Measurements from ENCODE around the gene SLC39A5. TPM values are rescaled to one million over a fixed set of nuclear protein-coding genes. Genes with fewer than 3 reads are reported as not detected.
"Not testable (repeated sequence)": the region's sequence is repeated elsewhere in the genome, so short reads cannot be mapped to it uniquely, and the experiment has no call there.

SLC39A5 gene
- total and polyA plus RNA-seq, 8 donors, result 0.15 to 450 (median 8.0) TPM; not detected in 3

- H3K36me3 ChIP-seq, result peaks cover 66 to 91% (median 88%) of the 10 kb centered on the region in 4 donors
- H3K27ac ChIP-seq, result no peak overlapping the region
- TF ChIP-seq CTCF (IDR thresholded peaks at IDR 0.05) (no peak), POLR2A (IDR thresholded peaks at IDR 0.05) (no peak), EP300 (IDR thresholded peaks at IDR 0.05) (no peak)
- H3K4me1 ChIP-seq, result peaks cover 8 to 32% (median 16%) of the 10 kb centered on the region in 4 donors
- no peak for DNase-seq
- intact Hi-C loops (cut with DNase I; ENCODE audit: low total_unique reads), result no loop called here
- H3K9me3 ChIP-seq, result no peaks in the 10 kb centered on the region
- no peak overlapping the region for H3K4me3 ChIP-seq
- H3K27me3 ChIP-seq, result no peaks in the 10 kb centered on the region
- 87 to 100% (median 100%) methylated on average over 2 of the region's 2 CpGs for WGBS, 5 donors
Observed at GRCh38 chr12:56282579-56282978, 52.7 kb downstream of the SLC39A5 start.

DNA sequence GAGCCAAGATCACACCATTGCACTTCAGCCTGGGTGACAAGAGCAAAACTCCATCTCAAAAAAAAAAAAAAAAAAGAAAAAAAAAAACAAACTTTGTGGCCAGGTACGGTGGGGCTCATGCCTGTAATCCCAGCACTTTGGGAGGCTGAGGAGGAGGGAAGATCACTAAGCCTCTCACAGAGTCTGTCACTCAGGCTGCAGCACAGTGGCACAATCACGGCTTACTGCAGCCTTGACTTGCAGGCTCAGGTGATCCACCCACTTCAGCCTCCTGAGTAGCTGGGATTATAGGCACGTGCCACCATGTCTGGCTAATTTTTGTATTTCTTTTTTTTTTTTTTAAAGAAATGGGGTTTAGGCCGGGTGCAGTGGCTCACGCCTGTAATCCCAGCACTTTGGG lies 54.4 kb downstream of the SLC39A5 start:
- DNase-seq; intact Hi-C loops (cut with DNase I; ENCODE audit: low total_unique reads); H3K27me3 ChIP-seq; H3K27ac ChIP-seq; H3K4me3 ChIP-seq; H3K9me3 ChIP-seq: not testable (repeated sequence)
- 84 to 93% (median 90%) methylated on average over 5 of the region's 5 CpGs for WGBS, 5 donors
- Histone ChIP-seq H3K4me1 (peaks cover 8 to 49% (median 22%) of the 10 kb centered on the region in 4 donors), H3K36me3 (peaks cover 53 to 82% (median 72%) of the 10 kb centered on the region in 4 donors)

DNA sequence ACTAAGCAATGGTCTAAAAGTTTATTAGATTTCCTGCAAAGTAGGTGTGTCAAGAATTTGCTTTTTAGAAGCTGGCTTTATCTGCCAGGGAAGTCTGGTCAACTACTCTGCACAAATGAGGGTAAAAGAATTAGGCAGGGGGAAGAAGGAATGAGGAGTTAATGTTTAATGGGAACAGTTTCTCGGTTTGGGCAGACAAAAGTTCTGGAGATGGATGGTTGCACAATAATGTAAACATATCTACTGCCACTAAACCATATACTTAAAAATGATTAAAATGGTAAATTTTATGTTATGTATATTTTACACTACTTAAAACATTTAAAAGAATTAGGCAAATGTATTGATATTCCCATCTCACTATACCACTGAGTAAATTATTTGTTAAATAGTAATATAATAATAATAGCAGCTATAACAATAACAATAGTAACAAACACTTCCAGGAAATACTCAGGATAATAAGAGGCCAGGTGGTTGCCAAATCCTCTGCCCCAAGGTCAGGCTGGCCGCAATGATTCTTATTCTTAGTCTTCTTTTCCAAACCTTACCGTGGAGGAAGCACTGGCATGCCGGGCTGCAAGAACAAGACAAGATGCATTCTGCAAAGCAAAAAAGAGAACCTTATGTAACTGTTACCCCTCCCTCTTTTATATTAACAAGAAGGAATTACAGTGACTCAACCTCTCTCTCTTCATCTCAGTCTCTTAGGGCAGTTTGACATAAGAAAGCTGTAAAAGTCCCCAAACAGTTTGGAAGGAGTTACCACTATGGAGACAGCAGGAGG lies 56.4 kb downstream of the SLC39A5 start:
- Histone ChIP-seq H3K36me3 (peaks cover 40 to 81% (median 68%) of the 10 kb centered on the region in 4 donors), H3K27ac (peak overlapping the region in 1 of 5 donors; percentile 24), H3K27me3 (no peaks in the 10 kb centered on the region), H3K4me3 (no peak overlapping the region), H3K9me3 (no peaks in the 10 kb centered on the region), H3K4me1 (peaks cover 8 to 67% (median 24%) of the 10 kb centered on the region in 4 donors)
- WGBS, 5 donors, result 32 to 49% (median 41%) methylated on average over 4 of the region's 4 CpGs
- no peak for DNase-seq
- intact Hi-C loops (cut with DNase I; ENCODE audit: low total_unique reads), result no loop called here
- no peak for TF ChIP-seq EP300 (IDR thresholded peaks at IDR 0.05)
- TF ChIP-seq CTCF (IDR thresholded peaks at IDR 0.05), result no peak
- TF ChIP-seq POLR2A (IDR thresholded peaks at IDR 0.05), result no peak
- no peak for TF ChIP-seq POLR2AphosphoS5 (IDR thresholded peaks at IDR 0.05)

Other genes starting within 250 kb of the SLC39A5 start
- 10 to 100 TPM in 2 of 5 donors, 1 to 10 TPM in 3; 9.0 to 67.7 (median 10.0) TPM for gene SUOX, start 232.8 kb upstream of the SLC39A5 start, total RNA-seq
- gene SUOX, start 232.8 kb upstream of the SLC39A5 start, polyA plus RNA-seq, result 10 to 100 TPM in 2 of 3 donors, 1 to 10 TPM in 1; 8.4 to 14.3 (median 11.8) TPM
- gene IKZF4, start 209.0 kb upstream of the SLC39A5 start, total RNA-seq, result 10 to 100 TPM in 1 of 5 donors, 1 to 10 TPM in 4; 2.3 to 15.6 (median 3.5) TPM
- 1 to 10 TPM; 1.5 to 2.9 (median 2.4) TPM for gene IKZF4, start 209.0 kb upstream of the SLC39A5 start, polyA plus RNA-seq
- 100 to 1,000 TPM in 4 of 5 donors, 10 to 100 TPM in 1; 22.3 to 929 (median 265) TPM for gene RPS26, start 188.1 kb upstream of the SLC39A5 start, total RNA-seq
- gene RPS26, start 188.1 kb upstream of the SLC39A5 start, polyA plus RNA-seq, result 1,000 to 10,000 TPM; 1,182 to 1,748 (median 1,390) TPM
- gene ERBB3, start 149.9 kb upstream of the SLC39A5 start, total RNA-seq, result 100 to 1,000 TPM; 218 to 367 (median 286) TPM
- gene ERBB3, start 149.9 kb upstream of the SLC39A5 start, polyA plus RNA-seq, result 10 to 100 TPM; 26.6 to 45.9 (median 43.1) TPM
- gene PA2G4, start 125.5 kb upstream of the SLC39A5 start, total RNA-seq, result 100 to 1,000 TPM in 2 of 5 donors, 10 to 100 TPM in 3; 33.8 to 144 (median 68.7) TPM
- 100 to 1,000 TPM in 1 of 3 donors, 10 to 100 TPM in 2; 74.1 to 101 (median 95.1) TPM for gene PA2G4, start 125.5 kb upstream of the SLC39A5 start, polyA plus RNA-seq
- gene RPL41, start 113.4 kb upstream of the SLC39A5 start, total RNA-seq, result 1,000 to 10,000 TPM; 1,483 to 3,736 (median 1,919) TPM
- gene RPL41, start 113.4 kb upstream of the SLC39A5 start, polyA plus RNA-seq, result 1,000 to 10,000 TPM; 5,931 to 8,449 (median 6,584) TPM
- 1 to 10 TPM in 3 of 5 donors, under 1 TPM in 2; under 0.01 to 5.8 (median 3.1) TPM for gene ZC3H10, start 111.8 kb upstream of the SLC39A5 start, total RNA-seq
- 1 to 10 TPM; 1.5 to 2.2 (median 1.8) TPM for gene ZC3H10, start 111.8 kb upstream of the SLC39A5 start, polyA plus RNA-seq
- gene ESYT1, start 101.8 kb upstream of the SLC39A5 start, total RNA-seq, result 100 to 1,000 TPM in 1 of 5 donors, 10 to 100 TPM in 4; 23.3 to 142 (median 63.7) TPM
- 10 to 100 TPM in 2 of 3 donors, 1 to 10 TPM in 1; 8.6 to 32.8 (median 13.8) TPM for gene ESYT1, start 101.8 kb upstream of the SLC39A5 start, polyA plus RNA-seq
- gene MYL6B, start 77.5 kb upstream of the SLC39A5 start, total RNA-seq, result 10 to 100 TPM in 3 of 5 donors, 1 to 10 TPM in 1, not detected in 1; 4.9 to 24.3 (median 20.6) TPM
- 10 to 100 TPM; 53.4 to 98.1 (median 60.2) TPM for gene MYL6B, start 77.5 kb upstream of the SLC39A5 start, polyA plus RNA-seq
- 1,000 to 10,000 TPM; 1,132 to 3,648 (median 2,772) TPM for gene MYL6, start 71.7 kb upstream of the SLC39A5 start, total RNA-seq
- gene MYL6, start 71.7 kb upstream of the SLC39A5 start, polyA plus RNA-seq, result 1,000 to 10,000 TPM; 3,181 to 4,672 (median 3,569) TPM
- 100 to 1,000 TPM in 2 of 5 donors, 10 to 100 TPM in 3; 58.0 to 131 (median 72.1) TPM for gene SMARCC2, start 40.6 kb upstream of the SLC39A5 start, total RNA-seq
- gene SMARCC2, start 40.6 kb upstream of the SLC39A5 start, polyA plus RNA-seq, result 10 to 100 TPM; 12.5 to 25.7 (median 20.1) TPM
- gene RNF41, start 8.1 kb upstream of the SLC39A5 start, total RNA-seq, result 10 to 100 TPM; 29.4 to 92.4 (median 52.7) TPM
- 10 to 100 TPM; 10.4 to 20.5 (median 17.4) TPM for gene RNF41, start 8.1 kb upstream of the SLC39A5 start, polyA plus RNA-seq
- gene NABP2, start 5.7 kb upstream of the SLC39A5 start, total RNA-seq, result 10 to 100 TPM in 2 of 5 donors, 1 to 10 TPM in 3; 1.2 to 13.9 (median 8.0) TPM
- 10 to 100 TPM; 22.2 to 36.5 (median 28.0) TPM for gene NABP2, start 5.7 kb upstream of the SLC39A5 start, polyA plus RNA-seq
- gene ANKRD52, start 28.3 kb downstream of the SLC39A5 start, total RNA-seq, result 10 to 100 TPM in 4 of 5 donors, 1 to 10 TPM in 1; 2.3 to 28.3 (median 14.2) TPM
- gene ANKRD52, start 28.3 kb downstream of the SLC39A5 start, polyA plus RNA-seq, result 1 to 10 TPM; 3.1 to 6.7 (median 3.4) TPM
- gene COQ10A, start 36.9 kb downstream of the SLC39A5 start, total RNA-seq, result 10 to 100 TPM in 2 of 5 donors, 1 to 10 TPM in 3; 6.8 to 86.4 (median 9.4) TPM
- gene COQ10A, start 36.9 kb downstream of the SLC39A5 start, polyA plus RNA-seq, result 10 to 100 TPM in 1 of 3 donors, 1 to 10 TPM in 2; 4.4 to 10.1 (median 7.0) TPM
- gene CS, start 70.3 kb downstream of the SLC39A5 start, total RNA-seq, result 100 to 1,000 TPM; 109 to 174 (median 135) TPM
- 10 to 100 TPM; 51.9 to 63.7 (median 55.4) TPM for gene CS, start 70.3 kb downstream of the SLC39A5 start, polyA plus RNA-seq
- 100 to 1,000 TPM in 1 of 5 donors, 10 to 100 TPM in 4; 39.7 to 112 (median 94.1) TPM for gene CNPY2, start 85.9 kb downstream of the SLC39A5 start, total RNA-seq
- 100 to 1,000 TPM in 1 of 3 donors, 10 to 100 TPM in 2; 71.0 to 105 (median 73.9) TPM for gene CNPY2, start 85.9 kb downstream of the SLC39A5 start, polyA plus RNA-seq
- gene PAN2, start 103.9 kb downstream of the SLC39A5 start, total RNA-seq, result 100 to 1,000 TPM in 2 of 5 donors, 10 to 100 TPM in 3; 41.7 to 146 (median 49.3) TPM
- 10 to 100 TPM in 1 of 3 donors, 1 to 10 TPM in 2; 4.9 to 28.4 (median 9.5) TPM for gene PAN2, start 103.9 kb downstream of the SLC39A5 start, polyA plus RNA-seq
- 1 to 10 TPM in 1 of 5 donors, not detected in 4; 1.1 TPM for gene IL23A, start 108.8 kb downstream of the SLC39A5 start, total RNA-seq
- gene IL23A, start 108.8 kb downstream of the SLC39A5 start, polyA plus RNA-seq, result 1 to 10 TPM in 1 of 3 donors, under 1 TPM in 1, not detected in 1; 0.56 to 1.9 TPM
- 100 to 1,000 TPM in 4 of 5 donors, 10 to 100 TPM in 1; 82.6 to 245 (median 104) TPM for gene STAT2, start 130.1 kb downstream of the SLC39A5 start, total RNA-seq
- gene STAT2, start 130.1 kb downstream of the SLC39A5 start, polyA plus RNA-seq, result 10 to 100 TPM; 22.6 to 29.6 (median 28.3) TPM
- gene APOF, start 132.8 kb downstream of the SLC39A5 start, total RNA-seq, result not detected
- gene APOF, start 132.8 kb downstream of the SLC39A5 start, polyA plus RNA-seq, result not detected
- gene TIMELESS, start 219.4 kb downstream of the SLC39A5 start, total RNA-seq, result 10 to 100 TPM in 2 of 5 donors, 1 to 10 TPM in 3; 3.8 to 64.7 (median 8.1) TPM
- 1 to 10 TPM; 4.0 to 7.4 (median 5.2) TPM for gene TIMELESS, start 219.4 kb downstream of the SLC39A5 start, polyA plus RNA-seq
- gene MIP, start 224.6 kb downstream of the SLC39A5 start, total RNA-seq, result not detected
- gene MIP, start 224.6 kb downstream of the SLC39A5 start, polyA plus RNA-seq, result not detected
- gene SPRYD4, start 238.5 kb downstream of the SLC39A5 start, total RNA-seq, result 1 to 10 TPM in 4 of 5 donors, under 1 TPM in 1; 0.29 to 5.8 (median 3.5) TPM
- gene SPRYD4, start 238.5 kb downstream of the SLC39A5 start, polyA plus RNA-seq, result 1 to 10 TPM; 1.8 to 2.1 (median 2.0) TPM